ENCODE measurements around the gene KCTD18. TPM values are rescaled to one million over a fixed set of nuclear protein-coding genes. Genes with fewer than 3 reads are reported as not detected.

KCTD18 gene
- total and polyA plus RNA-seq, 2 of the 8 experiments (the other 6 are each of a cell fraction or from before 2014, with no cell fraction given) = 1.6 to 3.1 TPM

- Histone ChIP-seq H3K4me3 (ENCODE audit: extremely low read depth in 1 of 4, insufficient read depth in 2 of 4, low read depth in 3 of 4, low read length in 4 of 4) (no peak overlapping the region), H3K23ac (ENCODE audit: insufficient read length) (no peak overlapping the region), H3K9me3 (ENCODE audit: insufficient read depth in 2 of 2, low read depth in 1 of 2, low read length in 1 of 2) (no peaks in the 10 kb centered on the region), H3K4me2 (ENCODE audit: insufficient read depth in 1 of 2, low read depth in 2 of 2, low read length in 2 of 2) (no peak overlapping the region), H4K91ac (replicated peaks; ENCODE audit: insufficient read length, low read length) (no peak overlapping the region), H2BK120ac (replicated peaks; ENCODE audit: low read depth, low read length) (no peak overlapping the region), H2BK12ac (ENCODE audit: low read depth, low read length) (no peak overlapping the region), H3K4ac (replicated peaks; ENCODE audit: insufficient read length, low read depth, low read length) (no peak overlapping the region), H3K9ac (replicated peaks in 1 of 4; ENCODE audit: extremely low read depth in 1 of 4, low read depth in 3 of 4, low read length in 3 of 4) (no peak overlapping the region), H4K20me1 (replicated peaks in 1 of 2; ENCODE audit: control insufficient read depth in 1 of 2, insufficient read depth in 2 of 2, low read length in 2 of 2) (no peaks in the 10 kb centered on the region), H2AFZ (ENCODE audit: low read length) (no peak overlapping the region), H2BK5ac (ENCODE audit: low read depth, low read length) (no peak overlapping the region), H3K18ac (ENCODE audit: extremely low read depth, low read length) (no peak overlapping the region), H2BK20ac (ENCODE audit: low read length) (no peak overlapping the region), H2AK5ac (ENCODE audit: low read depth, low read length) (no peak overlapping the region), H3K56ac (replicated peaks; ENCODE audit: insufficient read length, low read depth, low read length) (no peak overlapping the region), H2BK15ac (ENCODE audit: low read length) (no peak overlapping the region), H3K14ac (ENCODE audit: insufficient read length) (no peak overlapping the region), H3K79me2 (ENCODE audit: control insufficient read depth in 1 of 2, insufficient read depth in 2 of 2, low read length in 2 of 2) (no peaks in the 10 kb centered on the region), H3K27me3 (replicated peaks in 1 of 4; ENCODE audit: control insufficient read depth in 3 of 4, extremely low read depth in 1 of 4, insufficient read depth in 3 of 4, low read length in 3 of 4) (no peaks in the 10 kb centered on the region), H3K79me1 (ENCODE audit: low read depth, low read length) (no peaks in the 10 kb centered on the region), H4K5ac (ENCODE audit: insufficient read length, low read depth, low read length) (no peak overlapping the region), H3K27ac (ENCODE audit: low read depth, low read length) (no peak overlapping the region), H4K8ac (ENCODE audit: extremely low read depth, insufficient read depth, low read length) (no peak overlapping the region), H3K4me1 (replicated peaks in 1 of 4; ENCODE audit: control insufficient read depth in 3 of 4, insufficient read depth in 4 of 4, low read length in 3 of 4) (peaks cover 0 to 5% (median 0%) of the 10 kb centered on the region in 4 experiments; a peak in 2 of 7 replicates), H3K23me2 (ENCODE audit: low read depth, low read length) (no peaks in the 10 kb centered on the region; the same call in 1 of the 2 replicates), H3K36me3 (ENCODE audit: control insufficient read depth in 2 of 4, insufficient read depth in 4 of 4, low read length in 3 of 4) (peaks cover 0 to 13% (median 0%) of the 10 kb centered on the region in 4 experiments; a peak in 2 of 8 replicates)
- no peak for TF ChIP-seq USF2 (IDR thresholded peaks at IDR 0.05; ENCODE audit: low read length)
- TF ChIP-seq SAP30 (IDR thresholded peaks at IDR 0.05; ENCODE audit: insufficient read depth, insufficient replicate concordance, low read length) = no peak
- no peak for TF ChIP-seq E2F6 (IDR thresholded peaks at IDR 0.05)
- TF ChIP-seq TCF12 (IDR thresholded peaks at IDR 0.05; ENCODE audit: low read depth, low read length) = no peak
- TF ChIP-seq HDAC6 (IDR thresholded peaks at IDR 0.05; ENCODE audit: low read depth, low read length) = no peak
- TF ChIP-seq CREB1 (IDR thresholded peaks at IDR 0.05) = no peak
- ChIA-PET POLR2A (ENCODE audit: partially characterized antibody) (no interaction called here), CTCF (ENCODE audit: partially characterized antibody) (interaction anchor here (5.7 kb wide), 1 partner anchor 16 kb away, joined by 35 read pairs; no protein-coding TSS in a partner anchor)
- WGBS, 2 experiments (ENCODE audit: extremely low coverage in 1 of 2, insufficient coverage in 1 of 2, insufficient read length in 1 of 2, insufficient replicate concordance in 2 of 2, low coverage in 1 of 2, low lambda C conversion rate in 2 of 2, missing lambda C conversion rate in 1 of 2) = 82% methylated on average over 4 of the region's 4 CpGs; no CpG with 5 or more reads in 1 of the 2 experiments
- FAIRE-seq = no peak
- no peak for DNase-seq (ENCODE audit: low read depth in 1 of 2, low spot score in 2 of 2)
Measured at GRCh38 chr2:200488169-200488568, 21.7 kb downstream of the KCTD18 start.
